NCI-H146 treated with DMSO at 0.1 percent for 48 hours (cell line): ENCODE measurements around the gene ELMO1.

Experiments used
- DNase-seq: peaks from one replicate; lab custom pipeline; 2025; ENCODE audit not compliant: unreplicated experiment; lab: John Stamatoyannopoulos, UW

Gene ELMO1

DNA sequence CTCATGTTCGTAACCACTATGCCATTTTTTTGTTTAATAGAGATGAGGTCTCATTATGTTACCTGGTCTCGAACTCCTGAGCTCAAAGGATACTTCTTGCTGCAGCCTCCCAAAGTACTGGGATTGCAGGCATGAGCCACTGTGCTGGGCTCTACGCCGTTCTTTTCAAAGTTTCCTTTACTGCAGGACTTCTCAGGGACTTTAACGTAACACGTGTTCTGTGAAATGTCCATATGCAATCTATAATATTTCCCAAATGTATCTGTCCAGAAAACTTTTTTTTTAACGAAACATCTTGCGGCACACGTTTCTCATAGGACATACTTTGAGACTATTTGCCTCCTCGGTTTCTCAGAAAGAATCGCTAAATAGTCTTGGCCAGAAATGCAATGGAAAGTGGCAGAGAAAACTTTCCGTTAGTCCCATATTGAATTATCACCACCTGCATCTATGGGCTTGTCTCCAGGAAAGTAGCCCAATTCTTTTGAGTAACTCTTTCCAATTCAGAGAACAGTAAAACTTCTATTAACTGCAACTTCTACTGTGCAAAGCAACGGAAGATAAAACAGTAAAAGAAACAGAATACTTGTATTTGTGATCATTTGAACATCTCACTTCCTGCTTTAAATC, 96.3 kb downstream of the ELMO1 start:
- no peak for DNase-seq

DNA sequence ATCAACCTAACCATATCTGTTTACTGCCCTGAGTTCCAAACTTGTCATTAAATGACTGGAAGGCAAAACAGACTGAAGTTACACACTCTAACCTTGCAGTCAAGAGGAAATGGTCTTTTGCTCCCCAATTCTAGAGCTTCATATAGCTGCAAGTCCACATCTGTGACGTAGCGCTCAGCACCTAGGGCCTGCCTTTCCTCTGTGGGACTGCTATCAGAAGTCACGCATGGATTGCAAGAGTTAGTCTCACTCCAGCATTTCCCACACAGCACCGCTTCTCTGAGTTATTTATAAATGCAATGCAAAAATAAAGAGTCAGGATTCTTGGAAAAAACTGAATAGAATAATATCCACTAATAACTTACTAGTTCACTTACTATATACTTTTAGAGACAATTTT, 96.9 kb downstream of the ELMO1 start:
- no peak for DNase-seq

DNA sequence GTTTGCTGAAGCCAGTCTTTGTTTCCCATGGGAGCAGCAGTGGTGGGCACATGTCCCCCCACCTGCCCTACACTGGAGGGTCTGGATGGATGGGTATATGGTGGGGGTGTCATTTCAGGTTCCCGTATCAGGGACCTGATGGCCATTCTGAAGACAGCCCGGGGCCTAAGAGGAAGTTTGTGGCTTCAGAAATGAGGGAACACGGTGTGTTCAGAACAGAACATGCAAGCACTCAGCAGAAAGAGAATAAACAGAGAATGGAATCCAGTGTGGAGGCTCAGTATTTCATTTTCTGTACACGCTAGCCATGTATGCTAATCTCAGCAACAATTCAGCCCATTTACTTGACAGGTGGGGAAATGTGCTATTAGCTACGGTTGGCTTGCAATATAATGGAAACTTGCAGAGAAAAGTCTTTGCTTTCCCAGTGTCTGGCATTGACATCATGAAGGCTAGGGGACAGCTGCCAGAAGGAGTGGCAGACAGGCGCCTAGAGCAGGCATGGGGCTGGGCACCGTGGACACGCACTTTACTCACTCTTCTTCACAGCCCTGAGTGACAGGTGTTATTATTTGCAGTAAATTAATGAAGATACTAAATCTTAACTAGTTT, 98.6 kb downstream of the ELMO1 start:
- DNase-seq = no peak

DNA sequence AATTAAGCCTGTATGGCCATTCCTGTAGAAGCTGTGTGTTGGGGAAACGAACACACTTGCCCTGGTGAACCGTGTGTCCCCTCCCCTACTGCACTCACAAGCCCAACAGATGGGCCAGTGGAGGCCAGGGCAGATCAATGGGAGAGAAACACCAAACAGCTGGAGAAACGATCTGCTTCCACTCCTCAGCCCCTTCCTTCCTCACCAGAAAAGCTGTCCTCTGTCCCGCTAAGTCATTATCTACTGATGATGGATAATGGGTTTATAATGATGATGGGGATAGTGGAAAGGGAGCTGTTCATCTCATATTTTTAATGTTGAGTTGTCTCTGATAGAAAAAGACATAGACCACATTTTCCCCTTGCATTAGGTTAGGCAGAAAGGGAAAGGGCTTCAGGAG, 99.7 kb downstream of the ELMO1 start:
- no peak for DNase-seq

DNA sequence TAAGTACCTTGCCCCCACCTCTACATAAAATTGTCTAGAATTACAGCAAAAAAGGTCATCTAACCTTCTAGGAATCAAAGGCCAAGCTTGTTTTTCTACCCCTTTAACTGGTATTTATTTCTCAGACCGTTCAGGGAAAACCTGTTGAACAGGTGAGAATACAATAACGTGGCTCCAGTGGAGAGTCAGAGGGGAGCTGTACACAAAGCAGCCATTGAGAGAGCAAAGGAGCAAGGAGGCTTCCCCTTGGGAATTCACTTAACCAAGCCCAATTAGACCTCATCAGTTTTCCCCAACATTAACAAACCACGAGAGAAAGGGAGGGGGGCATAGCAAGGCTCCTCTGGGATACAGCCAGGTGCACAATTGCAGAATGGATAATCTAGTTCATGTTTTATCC, 101.9 kb downstream of the ELMO1 start:
- DNase-seq = no peak

DNA sequence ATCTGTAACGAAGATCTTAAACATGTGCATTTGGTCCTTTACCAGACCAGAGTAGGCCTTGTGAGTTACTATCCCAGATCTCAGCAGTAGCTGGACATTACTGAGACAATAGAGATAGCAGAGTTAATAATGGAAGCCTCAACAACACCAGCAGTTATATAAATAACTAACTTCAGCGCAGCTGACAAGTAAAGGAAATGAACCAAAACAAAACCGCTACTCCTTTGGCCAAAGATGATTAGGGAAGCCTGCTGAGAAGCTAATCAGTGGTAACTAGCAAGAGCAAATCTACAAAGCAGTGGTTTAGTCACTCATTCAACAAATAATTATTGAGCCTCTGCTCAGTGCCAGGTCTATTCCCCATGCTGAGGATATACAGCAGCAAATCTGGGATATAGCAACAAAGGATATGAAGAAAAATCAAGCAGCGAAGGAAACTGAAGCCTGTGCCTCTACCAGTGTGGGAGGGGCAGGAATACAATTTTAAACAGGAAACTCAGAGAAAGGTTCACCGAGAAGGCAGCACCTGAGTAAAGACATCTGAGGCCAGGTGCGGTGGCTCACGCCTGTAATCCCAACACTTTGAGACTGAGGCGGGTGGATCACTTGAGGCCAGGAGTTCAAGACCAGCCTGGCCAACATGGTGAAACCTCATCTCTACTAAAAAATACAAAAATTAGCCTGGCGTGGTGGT, 103.6 kb downstream of the ELMO1 start:
- no peak for DNase-seq

DNA sequence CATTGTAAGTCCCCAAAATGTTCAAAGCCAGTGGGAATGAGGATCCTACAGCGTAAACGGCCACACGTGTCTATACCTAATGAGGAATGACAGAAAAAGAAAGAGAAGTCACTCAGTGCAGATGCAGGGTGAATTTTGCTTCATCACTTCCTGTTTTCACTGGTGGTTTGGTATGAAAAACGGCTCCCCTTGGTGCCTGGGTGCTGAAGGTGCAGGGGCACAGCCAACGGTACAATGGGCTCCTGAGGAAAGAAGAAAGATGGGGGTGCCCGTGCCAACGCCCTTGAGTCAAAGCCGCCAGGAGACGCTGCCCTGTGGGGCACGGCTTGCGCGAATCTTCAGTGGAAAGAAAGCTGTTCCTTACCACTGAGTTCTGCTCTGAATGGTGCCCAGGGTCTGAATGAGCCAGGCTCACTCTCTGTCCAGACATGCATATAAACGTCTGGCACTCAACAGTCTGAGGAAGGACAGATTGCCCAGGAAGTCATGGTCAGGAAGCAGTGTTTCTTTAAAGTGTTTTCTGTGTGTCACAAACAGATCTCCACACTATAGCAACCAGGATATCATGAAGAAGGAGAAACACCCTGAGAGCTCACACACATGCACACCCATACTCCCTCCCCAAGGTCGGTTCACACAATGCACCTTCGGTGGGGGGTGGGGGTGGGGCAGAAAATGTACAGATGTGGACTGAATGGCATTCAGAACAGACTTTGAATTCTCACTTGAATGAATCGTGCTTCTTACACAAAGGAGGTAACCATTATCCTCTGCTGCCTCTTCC, 105.8 kb downstream of the ELMO1 start:
- no peak for DNase-seq

DNA sequence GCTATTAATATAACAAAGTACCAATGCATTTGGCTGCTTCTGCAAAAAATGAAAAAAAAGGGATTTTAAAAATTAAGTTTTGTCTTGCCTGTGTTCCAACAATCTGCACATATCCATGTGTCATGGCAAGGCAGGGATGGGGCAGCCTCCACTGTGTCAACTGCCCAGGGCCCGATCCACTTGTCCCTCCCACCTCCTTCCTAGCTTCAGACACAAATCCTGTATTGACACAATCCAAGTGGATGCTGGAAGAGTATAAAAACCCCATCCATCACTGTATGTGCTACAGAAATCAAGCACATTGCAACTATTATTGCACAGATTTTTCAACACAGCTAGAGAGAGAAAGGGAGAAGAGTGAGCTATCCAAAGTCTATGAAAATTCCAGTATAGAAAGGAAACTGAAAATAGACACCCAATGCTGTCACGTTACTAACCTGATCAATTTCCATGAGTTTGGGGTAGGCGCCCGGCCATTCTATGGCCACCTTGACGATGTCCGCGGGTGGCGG, 106.4 kb downstream of the ELMO1 start:
- no peak for DNase-seq

DNA sequence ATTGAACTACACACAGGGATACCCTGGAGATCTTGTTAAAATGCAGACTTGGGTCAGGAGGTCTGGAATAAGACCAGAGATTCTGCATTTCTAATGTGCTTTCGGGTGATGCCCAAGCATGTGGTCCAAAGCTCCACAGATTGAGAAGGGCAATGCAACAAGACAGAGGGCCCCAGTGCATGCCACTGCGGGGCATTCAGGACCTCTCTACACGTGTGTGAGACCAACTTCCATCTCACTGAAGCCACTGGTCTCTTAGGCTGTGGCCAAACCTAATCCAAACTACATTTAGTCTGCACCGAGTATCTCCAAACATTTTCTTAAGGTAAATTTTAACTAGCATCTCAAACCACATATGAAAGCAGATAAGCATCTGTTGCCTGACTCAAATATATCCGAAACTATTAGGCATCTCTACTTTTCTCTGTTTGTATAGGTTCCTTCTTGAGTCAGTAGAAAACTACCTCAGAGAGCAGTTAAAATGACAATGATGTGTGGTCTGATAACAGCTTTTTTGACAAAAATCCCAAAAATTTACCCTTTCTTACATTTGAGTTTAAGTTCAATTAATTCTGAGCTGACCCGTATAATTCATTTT, 107.5 kb downstream of the ELMO1 start:
- no peak for DNase-seq

DNA sequence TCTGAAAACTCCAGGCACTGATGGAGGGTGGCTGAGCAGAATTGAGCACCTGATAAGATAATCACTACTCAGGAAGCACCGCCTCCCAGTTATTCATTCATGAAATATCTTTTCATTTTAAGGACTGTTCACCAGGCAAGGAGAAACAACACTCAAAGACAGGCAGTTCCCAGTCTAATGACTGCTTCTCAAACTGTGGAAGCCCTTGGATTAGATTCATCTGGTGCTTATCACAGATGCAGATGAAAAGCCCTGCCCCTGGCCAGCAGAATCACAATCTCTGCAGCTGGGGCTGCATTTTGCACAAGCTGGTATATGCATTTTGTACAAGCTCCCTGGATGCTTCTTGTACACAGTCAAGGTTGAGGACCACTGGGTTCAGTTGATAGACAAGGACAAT, 109.7 kb downstream of the ELMO1 start:
- no peak for DNase-seq

DNA sequence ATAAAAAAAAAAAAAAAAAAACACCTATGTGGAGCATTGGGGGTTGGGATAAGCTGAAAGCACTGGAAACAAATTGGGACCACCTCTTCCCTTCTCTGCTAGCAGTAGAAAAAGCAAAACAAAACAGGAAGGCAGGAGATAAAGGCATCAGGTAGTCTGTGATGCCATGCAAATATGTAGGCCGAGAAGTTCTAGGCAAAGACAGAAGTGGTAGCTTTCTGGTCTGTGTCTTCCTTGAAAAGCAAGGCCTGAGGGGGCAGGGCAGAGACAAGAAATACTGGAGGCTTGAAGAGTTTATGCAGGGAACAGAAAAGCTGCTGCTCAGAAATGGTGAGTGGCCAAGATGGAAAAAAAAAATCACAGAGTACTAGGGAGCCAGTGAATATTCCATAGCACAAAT, 111.1 kb downstream of the ELMO1 start:
- DNase-seq = no peak

DNA sequence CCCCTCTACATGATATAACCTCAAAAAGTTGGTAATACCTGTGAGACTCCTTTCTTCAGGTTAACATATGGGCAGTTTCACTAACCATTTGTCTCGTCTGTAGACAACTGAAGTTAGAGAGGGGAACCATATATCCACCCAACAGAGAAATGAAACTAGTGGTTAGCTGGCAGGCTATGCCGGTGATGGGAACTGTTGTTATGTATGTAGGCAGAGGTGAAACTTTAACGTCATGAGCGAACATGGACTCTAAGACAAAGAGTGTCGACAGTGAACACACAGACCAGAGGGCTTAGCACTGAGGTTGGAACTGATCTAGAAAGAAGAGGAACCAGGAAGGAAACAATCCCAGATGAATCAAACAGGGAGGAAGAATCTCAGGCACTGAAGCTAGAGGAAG, 112.4 kb downstream of the ELMO1 start:
- no peak for DNase-seq

DNA sequence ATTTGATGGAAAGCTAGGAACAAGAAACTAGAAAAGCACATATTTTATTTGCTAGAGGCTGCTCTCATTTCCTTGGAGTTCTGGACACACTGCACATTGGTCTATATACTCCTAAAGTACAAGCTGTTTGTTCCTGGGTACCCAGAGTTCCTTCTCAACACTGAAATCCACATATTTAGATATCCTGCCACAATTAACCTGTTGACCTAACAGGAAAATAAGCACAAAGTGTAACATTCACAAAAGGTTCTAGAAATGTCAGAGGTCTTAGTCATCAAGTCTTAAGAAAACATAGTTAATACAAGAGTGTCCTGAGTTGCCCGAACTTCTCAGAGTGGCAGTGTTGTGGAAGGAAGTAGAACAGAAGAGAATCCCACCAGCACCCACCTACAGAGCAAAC, 115.6 kb downstream of the ELMO1 start:
- DNase-seq = no peak

DNA sequence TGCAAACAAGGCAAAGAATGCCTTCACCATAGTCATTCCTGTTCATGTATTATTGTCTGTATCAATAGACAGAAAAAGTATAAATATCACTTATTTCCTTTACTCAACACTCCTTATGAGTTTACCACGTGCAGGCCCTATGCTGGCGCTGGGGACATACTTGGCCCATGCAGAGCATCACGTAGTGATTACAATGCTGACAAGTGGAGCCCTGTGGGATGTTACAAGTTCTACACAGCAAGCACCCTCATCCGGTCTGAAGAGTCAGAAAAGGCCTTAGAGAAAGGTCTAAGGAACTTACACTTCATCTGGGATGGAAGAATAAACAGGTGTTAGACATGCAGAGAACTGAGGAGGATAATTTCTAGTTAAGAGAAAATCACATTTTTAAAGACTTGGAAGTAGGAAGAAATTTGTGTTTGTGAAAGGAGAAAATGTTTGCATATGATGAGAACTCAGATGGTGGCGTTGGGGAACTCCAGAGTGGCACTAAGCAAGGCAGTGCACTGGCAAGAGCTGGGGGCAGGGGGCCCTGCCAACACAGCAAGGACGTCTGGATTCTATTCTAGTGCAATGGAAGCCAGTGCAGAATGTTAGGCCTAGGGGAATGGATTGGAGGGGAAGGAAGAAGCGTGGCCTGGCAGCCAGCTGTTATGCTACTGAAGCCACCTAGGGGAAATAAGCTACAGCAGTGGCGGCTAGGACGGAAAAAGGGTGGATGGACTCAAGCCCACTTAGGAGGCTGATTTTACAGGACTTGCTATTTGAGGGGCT, 116.2 kb downstream of the ELMO1 start:
- DNase-seq = no peak

DNA sequence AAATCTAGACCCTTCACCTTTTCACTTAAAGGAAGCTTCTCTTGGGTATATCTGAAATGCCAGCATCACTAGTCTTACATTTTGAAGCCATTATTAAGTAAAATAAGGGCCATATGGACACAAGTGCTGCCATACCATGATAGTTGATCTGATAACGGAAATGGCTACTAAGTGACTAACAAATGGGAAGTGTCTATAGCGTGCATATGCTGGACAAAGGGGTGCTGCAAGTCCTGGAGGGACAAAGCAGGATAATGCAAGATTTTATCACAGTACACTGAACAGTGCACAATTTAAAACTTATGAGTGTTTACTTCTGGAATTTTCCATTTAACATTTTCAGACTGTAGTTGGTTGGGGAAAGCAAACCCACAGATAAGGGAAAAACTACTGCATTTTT, 117.9 kb downstream of the ELMO1 start:
- DNase-seq = no peak

DNA sequence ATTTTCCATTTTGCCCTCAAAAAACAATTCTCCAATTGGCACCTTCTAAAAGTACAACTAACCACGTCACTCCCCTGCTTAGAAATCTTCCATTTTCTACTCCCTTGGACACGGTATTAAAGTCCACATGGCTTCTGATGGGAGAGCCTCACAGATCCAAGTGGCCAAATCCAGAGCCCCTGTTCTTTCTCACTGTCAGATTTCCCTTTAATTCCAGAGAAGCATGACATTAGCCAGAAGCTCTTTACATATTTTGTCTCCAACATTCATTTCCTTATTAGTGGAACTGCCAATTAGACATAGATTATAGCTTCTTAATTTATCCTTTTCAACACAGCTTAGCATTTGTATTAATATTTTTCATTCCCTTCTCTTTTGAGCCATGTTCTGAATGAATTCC, 118.7 kb downstream of the ELMO1 start:
- no peak for DNase-seq

DNA sequence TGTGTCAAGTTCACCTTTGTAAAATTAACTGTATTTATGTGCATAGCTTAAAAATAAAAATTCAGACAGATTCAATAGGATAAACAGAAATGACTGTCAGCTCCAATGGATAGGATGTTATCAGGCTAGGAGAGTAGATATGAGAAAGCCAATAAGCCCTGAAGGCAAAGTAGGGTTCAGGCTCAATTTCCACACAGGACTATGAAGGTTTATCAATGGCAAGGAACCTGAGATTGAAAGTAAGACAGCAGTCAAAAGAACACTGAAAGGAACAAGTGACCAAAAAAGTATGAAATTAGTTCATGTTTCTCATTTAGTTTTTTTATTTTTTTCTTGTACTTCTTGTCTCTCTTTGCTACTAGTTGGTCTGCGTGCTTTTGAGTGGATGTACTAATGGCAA, 121.4 kb downstream of the ELMO1 start:
- DNase-seq = no peak

DNA sequence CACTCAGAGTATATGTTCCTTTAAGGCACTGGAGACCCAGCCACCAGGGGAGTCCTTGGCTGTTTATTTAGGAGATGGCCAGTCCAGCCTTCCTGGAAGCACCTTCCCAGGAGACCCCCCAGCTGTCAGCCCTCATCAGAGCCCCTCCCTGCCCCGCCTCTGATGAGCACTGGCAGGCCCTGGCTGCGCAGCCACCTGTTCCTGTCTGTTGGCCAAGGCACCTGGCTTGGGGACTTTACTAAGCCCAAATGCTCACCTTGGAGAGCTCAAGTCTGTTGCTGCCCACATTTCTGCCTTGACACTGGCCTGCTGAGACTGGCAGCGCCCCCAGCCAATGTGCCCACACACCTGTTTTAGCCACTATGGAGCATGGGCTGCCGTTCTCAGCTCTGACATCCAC, 124.7 kb downstream of the ELMO1 start:
- DNase-seq = no peak

DNA sequence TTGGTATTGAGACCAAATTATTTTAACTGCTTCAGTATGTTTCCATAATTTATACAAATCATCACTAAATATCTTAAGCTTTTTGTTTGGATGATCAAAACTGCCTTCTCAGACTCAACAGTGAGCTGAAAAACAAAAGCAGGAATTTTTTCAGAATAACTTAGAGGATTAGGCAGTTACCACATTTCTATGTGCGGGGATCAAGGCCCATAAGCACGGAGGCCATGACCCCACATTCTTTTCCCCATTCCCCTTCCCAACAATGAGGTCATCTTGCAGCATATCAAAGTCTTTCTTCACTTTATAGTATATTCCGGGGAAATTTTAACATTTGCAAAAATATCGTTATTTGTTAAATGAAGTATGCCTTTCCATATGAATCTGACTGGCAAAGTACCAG, 125.8 kb downstream of the ELMO1 start:
- DNase-seq = no peak

DNA sequence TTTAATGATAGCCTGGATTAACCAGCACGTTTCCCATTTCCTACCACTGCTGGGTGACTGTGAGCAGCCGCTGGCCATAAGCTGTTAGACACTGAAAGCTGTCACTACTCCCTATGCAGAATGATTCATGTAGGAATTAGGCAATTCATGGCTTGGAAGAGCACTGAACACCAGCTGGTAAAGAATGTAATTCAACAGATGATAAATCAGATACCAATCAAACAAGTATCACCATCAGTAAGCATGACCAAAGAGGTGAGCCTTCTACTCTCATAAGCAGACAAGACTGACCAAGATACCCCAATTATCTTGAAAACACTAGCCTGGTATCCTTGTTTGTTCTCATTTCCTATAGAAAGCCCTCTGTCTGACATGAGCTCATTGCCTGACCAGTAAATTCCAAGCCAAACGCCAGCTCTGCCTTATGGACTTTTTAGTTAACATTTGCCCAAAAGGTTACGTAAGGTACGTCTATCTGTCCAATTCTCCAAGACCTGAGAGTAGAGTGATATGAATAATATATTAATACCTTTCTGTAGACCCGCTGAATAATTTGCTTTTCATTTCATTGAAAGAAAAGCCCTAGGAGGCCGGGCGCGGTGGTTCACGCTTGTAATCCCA, 127.7 kb downstream of the ELMO1 start:
- no peak for DNase-seq
